Jurkat, Clone E6-1 (cell line): ENCODE results near the gene CDK14.
"Not testable (repeated sequence)": the region's sequence is repeated elsewhere in the genome, so short reads cannot be mapped to it uniquely, and the experiment has no call there.

Experiments
- DNase-seq: peaks from one replicate; pipeline ENCODE4 v3.0.0-alpha.2; 2011; ENCODE audit warnings: low read depth, low spot score
- H3K4me3 ChIP-seq: 2 replicates; pipeline ENCODE4 v1.5.1; 2011; ENCODE audit warnings: mild to moderate bottlenecking, low read length, control low read depth, moderate library complexity

Gene CDK14

GRCh38 chr7:90706072-90706716, 110.1 kb downstream of the CDK14 start:
- H3K4me3 ChIP-seq, result no peak overlapping the region
- DNase-seq, result no peak

GRCh38 chr7:90708841-90709317, 112.8 kb downstream of the CDK14 start:
- DNase-seq, result peak; percentile 49
- no peak overlapping the region for H3K4me3 ChIP-seq

GRCh38 chr7:90709501-90710465, 113.7 kb downstream of the CDK14 start:
- no peak overlapping the region for H3K4me3 ChIP-seq
- DNase-seq, result no peak

- H3K4me3 ChIP-seq, result no peak overlapping the region
Measured at GRCh38 chr7:90710466-90710850, 114.3 kb downstream of the CDK14 start.

GRCh38 chr7:90713628-90714027, 117.5 kb downstream of the CDK14 start:
- DNase-seq, result no peak
- H3K4me3 ChIP-seq, result no peak overlapping the region

More at GRCh38 chr7:90710466-90710850, 114.3 kb downstream of the CDK14 start:
- DNase-seq, result no peak

- no peak overlapping the region for H3K4me3 ChIP-seq
- DNase-seq, result no peak
Measured at GRCh38 chr7:90715067-90715466, 118.9 kb downstream of the CDK14 start.

- H3K4me3 ChIP-seq, result no peak overlapping the region
- DNase-seq, result no peak
Measured at GRCh38 chr7:90717296-90718060, 121.4 kb downstream of the CDK14 start.

GRCh38 chr7:90719155-90719554, 123.0 kb downstream of the CDK14 start:
- H3K4me3 ChIP-seq, result no peak overlapping the region
- no peak for DNase-seq

- H3K4me3 ChIP-seq, result no peak overlapping the region
- DNase-seq, result no peak
Measured at GRCh38 chr7:90720984-90721760, 125.1 kb downstream of the CDK14 start.

- DNase-seq, result no peak
- no peak overlapping the region for H3K4me3 ChIP-seq
Measured at GRCh38 chr7:90721869-90722431, 125.8 kb downstream of the CDK14 start.

GRCh38 chr7:90723233-90723632, 127.1 kb downstream of the CDK14 start:
- no peak for DNase-seq
- no peak overlapping the region for H3K4me3 ChIP-seq

- H3K4me3 ChIP-seq, result no peak overlapping the region
- DNase-seq, result peak; percentile 8
Measured at GRCh38 chr7:90723866-90724265, 127.7 kb downstream of the CDK14 start.

GRCh38 chr7:90726120-90726519, 130.0 kb downstream of the CDK14 start:
- H3K4me3 ChIP-seq, result no peak overlapping the region
- DNase-seq, result no peak

- DNase-seq, result no peak
- H3K4me3 ChIP-seq, result no peak overlapping the region
Measured at GRCh38 chr7:90726623-90727022, 130.5 kb downstream of the CDK14 start.

GRCh38 chr7:90727412-90727811, 131.3 kb downstream of the CDK14 start:
- no peak for DNase-seq
- H3K4me3 ChIP-seq, result no peak overlapping the region

- DNase-seq, result no peak
- H3K4me3 ChIP-seq, result no peak overlapping the region
Measured at GRCh38 chr7:90728568-90728967, 132.4 kb downstream of the CDK14 start.

- not testable (repeated sequence) for H3K4me3 ChIP-seq, DNase-seq
Measured at GRCh38 chr7:90735611-90736280, 139.6 kb downstream of the CDK14 start.

GRCh38 chr7:90736316-90736715, 140.2 kb downstream of the CDK14 start:
- DNase-seq, result no peak
- H3K4me3 ChIP-seq, result no peak overlapping the region
